ES-I3 (cell line): ENCODE measurements around the gene REPIN1.

Experiments
- H3K36me3 ChIP-seq: 2 replicates; pipeline ENCODE4 v1.6.1; 2013; ENCODE audit warnings: mild to moderate bottlenecking, low read length, control low read depth, moderate library complexity; ENCODE audit not compliant: insufficient read depth
- H3K4me1 ChIP-seq: 2 replicates; pipeline ENCODE4 v1.6.1; 2013; ENCODE audit warnings: mild to moderate bottlenecking, control low read depth, low read length; ENCODE audit not compliant: insufficient read depth
- H3K9ac ChIP-seq: 2 replicates; pipeline ENCODE4 v1.6.1; 2013; ENCODE audit warnings: low read depth, mild to moderate bottlenecking, low read length, moderate library complexity
- H3K9me3 ChIP-seq: 2 replicates; pipeline ENCODE4 v1.6.1; 2013; ENCODE audit warnings: mild to moderate bottlenecking, low read length, moderate library complexity; ENCODE audit not compliant: control insufficient read depth, insufficient read depth

The REPIN1 gene

DNA sequence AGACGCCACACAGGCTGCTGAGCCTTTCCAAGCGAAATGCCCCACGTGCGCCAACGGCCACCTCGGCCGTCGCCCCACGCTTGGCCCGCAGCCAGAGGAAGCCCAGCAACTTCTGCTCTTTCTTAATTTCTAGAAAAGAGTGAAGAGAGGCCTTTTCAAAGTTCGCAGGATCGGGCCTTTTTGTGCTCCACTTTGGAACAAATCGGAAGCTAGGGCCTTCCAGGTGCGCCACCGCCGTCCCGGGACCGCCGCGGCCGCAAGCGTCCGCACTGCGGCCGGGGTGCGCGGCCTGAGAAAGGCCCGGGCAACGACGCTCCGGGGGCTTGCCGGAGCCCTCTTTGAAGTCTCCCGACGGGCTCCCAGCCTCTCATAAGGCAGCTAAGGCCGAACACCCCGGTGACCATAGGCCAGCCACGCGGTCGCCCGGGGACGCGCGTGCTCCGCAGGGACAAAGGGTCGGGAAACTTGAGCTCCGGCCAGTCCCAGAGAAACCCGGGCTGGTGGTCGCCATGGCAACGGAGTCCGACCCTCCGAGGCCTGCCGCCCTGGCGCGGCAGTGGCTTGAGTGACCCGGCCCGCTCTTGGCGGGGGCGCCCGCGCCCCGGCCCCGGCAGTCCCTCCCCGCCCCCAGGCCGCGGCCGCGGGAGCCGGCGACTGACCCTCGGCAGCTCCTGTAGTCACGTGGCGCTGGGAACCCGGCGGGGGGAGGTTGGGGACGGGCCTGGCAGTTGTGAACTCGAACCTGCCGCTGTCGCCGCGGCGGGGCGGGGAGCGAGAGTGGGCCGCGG lies at the start of gene REPIN1:
REPIN1 (plus strand) TSS at position 727 of the 788 bp plus-strand sequence. CDS start 890 bp downstream, outside the sequence.
- H3K4me1 ChIP-seq: peaks cover 19% of the 10 kb centered on the region
- peak within 1 kb of the TSS; percentile 67 for H3K9ac ChIP-seq
- H3K36me3 ChIP-seq: peaks cover 7% of the 10 kb centered on the region; the same call in 1 of the 2 replicates
- no peaks in the 10 kb centered on the region for H3K9me3 ChIP-seq

DNA sequence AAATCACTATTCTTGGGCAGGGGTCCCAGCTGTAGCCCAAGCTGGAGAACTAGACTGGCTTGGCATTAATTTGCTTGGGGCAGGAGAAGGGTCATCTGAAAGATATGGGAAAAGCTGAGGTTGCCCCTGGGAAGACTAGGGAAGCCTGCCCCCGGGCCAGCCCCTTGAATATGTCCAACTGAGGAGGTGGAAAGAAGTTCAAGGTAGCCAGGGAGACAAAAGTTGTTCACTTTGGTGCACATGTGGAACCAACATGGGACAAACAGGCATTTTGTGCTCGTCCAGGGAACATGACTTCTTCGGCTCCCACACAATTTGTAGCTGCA lies 46.9 kb upstream of the REPIN1 start:
- H3K4me1 ChIP-seq: 0 out of 2 replicates have a peak, but pooled peaks cover 11% of the 10 kb centered on the region
- no peaks in the 10 kb centered on the region; the same call in 1 of the 2 replicates for H3K9me3 ChIP-seq
- 0 out of 2 replicates have a peak, but pooled peaks cover 2% of the 10 kb centered on the region for H3K36me3 ChIP-seq
- H3K9ac ChIP-seq: no peak overlapping the region; the same call in 1 of the 2 replicates

DNA sequence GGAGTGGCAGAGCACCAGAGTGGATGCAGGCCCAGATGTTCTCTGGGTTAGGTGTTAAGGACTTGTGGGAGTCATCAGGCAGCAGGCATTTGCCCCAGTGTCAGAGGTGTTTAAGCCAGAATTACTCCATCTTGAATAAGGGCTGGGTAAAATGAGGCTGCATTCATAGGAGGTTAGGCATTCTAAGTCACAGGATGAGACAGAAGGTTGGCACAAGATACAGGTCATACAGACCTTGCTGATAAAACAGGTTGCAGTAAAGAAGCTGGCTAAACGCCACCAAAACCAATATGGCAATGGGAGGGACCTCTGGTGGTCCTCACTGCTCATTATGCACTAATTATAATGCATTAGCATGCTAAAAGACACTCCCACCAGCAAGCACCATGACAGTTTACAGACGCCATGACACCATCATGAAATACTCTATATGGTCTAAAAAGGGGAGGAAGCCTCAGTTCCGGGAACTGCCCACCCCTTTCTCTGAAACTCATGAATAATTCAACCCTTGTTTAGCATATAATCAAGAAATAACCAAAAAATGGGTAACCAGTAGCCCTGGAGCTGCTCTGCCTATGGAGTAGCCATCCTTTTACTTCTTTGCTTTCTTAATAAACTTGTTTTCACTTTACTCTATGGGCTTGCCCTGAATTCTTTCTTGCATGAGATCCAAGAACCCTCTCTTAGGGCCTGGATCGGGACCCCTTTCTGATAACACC lies 46.3 kb upstream of the REPIN1 start:
- Histone ChIP-seq H3K9me3 (no peaks in the 10 kb centered on the region; the same call in 1 of the 2 replicates), H3K9ac (peak overlapping the region; percentile 71; the same call in 1 of the 2 replicates), H3K36me3 (peaks cover 8% of the 10 kb centered on the region; the same call in 1 of the 2 replicates), H3K4me1 (0 out of 2 replicates have a peak, but pooled peaks cover 11% of the 10 kb centered on the region)

DNA sequence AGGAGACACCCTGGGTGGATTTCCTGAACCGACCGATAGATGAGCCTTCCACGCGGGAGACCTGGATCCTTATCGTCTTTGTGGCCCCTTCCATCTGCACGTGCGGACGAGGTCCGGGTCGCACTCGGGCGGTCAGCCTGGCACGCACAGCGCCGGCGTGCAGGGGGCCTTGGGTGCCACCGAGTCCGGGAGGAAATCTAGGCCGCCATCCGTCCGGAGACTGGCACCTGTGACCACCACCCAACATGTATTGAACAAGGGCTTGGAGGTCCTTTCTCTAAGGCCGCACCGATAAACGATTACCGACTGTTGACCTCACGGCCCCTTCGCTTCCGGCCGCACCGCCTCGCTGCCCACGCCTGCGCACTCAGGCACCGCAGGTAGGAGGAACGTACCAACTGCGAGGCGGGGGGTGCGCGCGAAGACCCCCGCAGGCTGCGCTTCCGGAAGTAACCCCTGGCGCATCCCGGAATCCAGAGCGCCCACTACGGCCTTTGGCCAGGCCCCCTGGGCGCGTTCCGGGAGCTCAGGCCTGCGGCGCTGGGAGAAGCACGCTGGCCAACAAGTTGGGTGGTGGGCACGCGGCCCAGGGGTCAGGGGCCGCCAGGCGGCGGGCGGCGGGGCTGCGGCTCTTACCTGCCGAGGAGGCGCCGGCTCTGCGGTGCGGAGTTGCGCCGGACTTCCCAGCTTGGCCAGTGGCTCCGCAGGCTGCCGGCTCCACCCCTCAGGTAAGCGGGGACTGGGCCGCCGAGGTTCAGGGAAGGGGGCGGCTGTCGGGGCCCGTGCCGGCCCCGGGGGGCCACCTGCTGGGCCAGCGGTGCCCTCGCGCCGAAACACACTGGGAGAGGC lies 45.6 kb upstream of the REPIN1 start, which contains the start of the genes ACTR3C and LRRC61:
ACTR3C (minus strand) TSS at position 713 of the 849 bp plus-strand sequence. CDS start 28,249 bp downstream, outside the sequence.
LRRC61 (plus strand) TSS at position 523 of the 849 bp plus-strand sequence. CDS start 13,507 bp downstream, outside the sequence.
- peak within 1 kb of the TSS; percentile 71 for H3K9ac ChIP-seq
- 0 out of 2 replicates have a peak, but pooled peaks cover 11% of the 10 kb centered on the region for H3K4me1 ChIP-seq
- H3K9me3 ChIP-seq: no peaks in the 10 kb centered on the region; the same call in 1 of the 2 replicates
- H3K36me3 ChIP-seq: peaks cover 10% of the 10 kb centered on the region; the same call in 1 of the 2 replicates

DNA sequence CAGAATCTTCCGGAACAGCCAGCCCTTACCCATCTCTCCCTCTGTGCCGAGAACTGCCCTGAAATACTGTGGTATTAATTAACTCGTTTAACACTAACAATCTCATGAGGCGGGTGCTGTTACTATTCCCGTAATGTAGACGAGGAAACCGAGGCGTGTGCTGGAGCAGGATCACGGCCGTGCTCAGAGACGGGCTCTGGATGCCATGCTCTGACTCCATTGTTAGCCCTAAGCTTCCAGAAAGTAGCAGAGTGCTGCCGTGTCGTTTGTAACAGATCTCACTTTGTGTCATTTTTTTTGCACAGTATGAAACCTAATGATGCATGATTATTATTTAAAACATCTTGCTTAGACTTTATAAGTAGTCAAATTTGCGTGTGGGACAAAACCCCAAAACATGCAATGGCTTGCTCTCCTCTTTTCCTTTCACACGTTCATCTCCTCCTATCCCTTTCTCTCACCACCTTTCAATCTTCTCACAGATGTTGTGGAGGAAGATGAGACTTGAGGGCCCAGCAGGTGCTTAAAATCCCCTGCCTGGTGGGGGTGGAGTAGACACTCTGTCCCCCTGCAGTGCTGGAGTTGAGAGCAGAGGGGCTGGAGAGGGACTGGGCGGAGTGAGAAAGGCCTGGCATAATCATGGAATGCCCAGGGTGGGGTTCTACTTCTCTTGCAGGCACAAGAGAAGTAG lies 44.8 kb upstream of the REPIN1 start:
- Histone ChIP-seq H3K9me3 (no peaks in the 10 kb centered on the region; the same call in 1 of the 2 replicates), H3K36me3 (peaks cover 10% of the 10 kb centered on the region; the same call in 1 of the 2 replicates), H3K9ac (peak overlapping the region; percentile 71), H3K4me1 (0 out of 2 replicates have a peak, but pooled peaks cover 14% of the 10 kb centered on the region)

DNA sequence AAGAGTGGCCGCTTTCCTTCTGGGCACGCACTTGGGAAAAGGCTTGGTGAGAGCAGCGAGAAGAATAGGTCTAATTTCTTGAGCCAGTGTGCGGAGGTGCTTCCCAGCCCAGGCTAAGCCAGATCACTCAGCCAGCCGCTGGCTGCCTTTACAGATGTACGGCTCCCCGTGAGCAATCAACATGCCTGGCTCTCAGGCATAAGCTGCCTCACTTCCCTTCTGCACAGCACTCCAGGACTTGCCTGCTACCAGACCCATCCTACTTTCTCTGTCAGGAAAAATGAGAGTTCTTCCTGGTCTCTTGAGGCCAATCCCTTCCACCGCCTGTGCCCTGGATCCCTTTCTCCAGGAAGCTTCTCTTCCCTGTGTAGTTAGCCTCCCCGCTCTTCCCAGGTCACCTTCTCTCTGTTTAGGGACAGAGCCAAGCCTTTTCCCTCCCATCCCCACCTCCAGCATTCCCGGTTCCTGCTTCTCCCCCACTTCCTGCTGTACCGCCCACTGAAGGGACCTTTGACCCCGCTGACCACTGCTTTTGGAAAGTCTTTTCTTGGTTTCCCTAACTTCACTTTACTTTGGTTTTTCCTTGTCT lies 44.2 kb upstream of the REPIN1 start:
- peaks cover 10% of the 10 kb centered on the region; the same call in 1 of the 2 replicates for H3K36me3 ChIP-seq

DNA sequence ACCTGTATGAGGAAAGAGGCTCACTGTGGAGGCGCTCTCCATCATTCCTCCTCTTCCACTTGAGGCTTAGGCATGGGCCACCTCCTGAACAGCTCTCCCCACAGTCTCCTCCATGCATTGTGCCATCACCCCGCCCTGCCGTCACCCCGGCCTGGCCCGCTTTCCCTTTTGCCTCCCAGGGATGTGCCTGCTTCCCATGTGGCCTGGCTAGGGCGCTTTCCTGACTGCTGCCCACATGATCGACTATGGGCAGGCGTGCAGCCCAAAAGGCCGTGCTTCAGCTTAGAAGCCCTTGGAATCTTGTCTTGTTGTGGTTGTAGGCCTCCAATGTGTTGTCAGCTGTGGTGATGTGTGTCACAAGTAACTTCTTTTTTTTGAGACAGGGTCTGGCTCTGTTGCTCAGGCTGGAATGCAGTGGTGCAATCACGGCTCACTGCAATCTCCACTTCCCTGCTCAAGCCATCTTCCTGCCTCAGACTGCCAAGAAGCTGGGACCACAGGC lies 43.5 kb upstream of the REPIN1 start:
- Histone ChIP-seq H3K36me3 (peaks cover 15% of the 10 kb centered on the region; the same call in 1 of the 2 replicates), H3K9me3 (no peaks in the 10 kb centered on the region; the same call in 1 of the 2 replicates), H3K4me1 (peaks cover 26% of the 10 kb centered on the region; the same call in 1 of the 2 replicates), H3K9ac (no peak overlapping the region)

More for the DNA sequence above, 44.2 kb upstream of the REPIN1 start:
- H3K9ac ChIP-seq: peak overlapping the region; percentile 71; the same call in 1 of the 2 replicates
- no peaks in the 10 kb centered on the region; the same call in 1 of the 2 replicates for H3K9me3 ChIP-seq
- H3K4me1 ChIP-seq: peaks cover 20% of the 10 kb centered on the region; the same call in 1 of the 2 replicates

DNA sequence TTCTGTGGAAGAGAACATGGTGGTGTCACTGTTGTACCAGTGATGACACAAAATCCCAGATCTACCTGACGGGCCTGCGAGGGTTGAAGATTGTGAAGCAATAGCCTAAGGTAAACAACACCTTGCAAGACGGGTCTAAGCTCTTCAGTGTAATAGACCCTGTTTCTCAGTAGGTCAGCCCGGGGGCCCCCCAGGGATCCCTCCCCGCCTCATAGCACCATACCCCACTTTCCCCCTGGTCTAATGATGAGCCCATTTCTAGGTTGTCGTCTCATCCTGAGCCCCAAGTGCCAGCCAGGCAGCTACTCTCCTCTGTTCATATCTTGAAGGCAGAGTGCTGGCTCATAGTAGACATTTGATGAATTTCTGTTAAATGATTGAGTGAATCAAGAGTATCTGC lies 42.7 kb upstream of the REPIN1 start:
- Histone ChIP-seq H3K9ac (no peak overlapping the region), H3K4me1 (peaks cover 24% of the 10 kb centered on the region; the same call in 1 of the 2 replicates), H3K9me3 (no peaks in the 10 kb centered on the region; the same call in 1 of the 2 replicates), H3K36me3 (peaks cover 15% of the 10 kb centered on the region; the same call in 1 of the 2 replicates)

DNA sequence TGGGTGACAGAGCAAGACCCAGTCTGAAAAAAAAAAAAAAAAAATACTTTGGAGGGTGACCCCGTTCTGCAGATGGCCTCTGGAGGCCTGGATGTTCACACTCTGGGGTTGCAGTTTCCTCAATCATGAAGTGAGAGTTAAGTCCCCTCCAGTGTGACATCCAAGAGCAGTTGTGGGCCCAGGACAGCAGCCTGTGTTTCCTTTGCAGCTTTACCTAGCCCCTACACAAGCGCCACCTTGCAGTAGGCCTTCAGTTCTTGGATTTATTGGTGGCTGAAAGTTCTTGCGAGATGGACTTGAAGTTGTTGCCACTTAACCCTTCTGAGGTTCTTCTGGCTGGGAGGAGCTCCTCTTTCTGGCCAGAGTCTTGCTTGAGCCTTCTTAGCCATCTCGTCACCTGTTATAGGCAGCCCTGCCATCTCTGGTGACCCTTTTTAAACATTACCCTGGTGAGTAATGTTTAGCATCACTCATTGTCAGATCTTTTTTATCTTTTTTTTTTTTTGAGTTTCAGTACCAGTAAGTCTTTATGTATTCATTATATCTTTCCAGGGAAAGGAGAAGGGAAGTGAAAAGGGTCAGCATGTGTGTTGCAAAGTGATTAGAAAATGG lies 41.9 kb upstream of the REPIN1 start:
- peaks cover 15% of the 10 kb centered on the region; the same call in 1 of the 2 replicates for H3K36me3 ChIP-seq

DNA sequence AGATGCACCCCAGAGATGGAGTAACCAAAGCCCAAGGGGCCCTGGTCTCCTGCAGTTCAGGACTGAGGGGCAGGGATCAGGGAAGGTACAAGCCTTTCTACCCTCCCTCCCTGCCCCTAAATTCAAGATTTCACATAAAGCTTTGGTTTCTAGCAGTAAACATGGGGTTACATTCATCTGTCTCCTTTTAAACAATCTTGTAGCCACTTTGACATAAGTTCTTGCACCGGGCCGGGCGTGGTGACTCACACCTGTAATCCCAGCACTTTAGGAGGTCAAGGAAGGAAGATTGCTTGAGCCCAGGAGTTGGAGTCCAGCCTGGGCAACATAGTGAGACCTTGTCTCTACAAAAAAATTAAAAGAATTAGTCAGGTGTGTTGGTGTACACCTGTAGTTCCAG lies 41.3 kb upstream of the REPIN1 start:
- Histone ChIP-seq H3K9ac (no peak overlapping the region), H3K36me3 (peaks cover 15% of the 10 kb centered on the region; the same call in 1 of the 2 replicates), H3K4me1 (peaks cover 19% of the 10 kb centered on the region; the same call in 1 of the 2 replicates), H3K9me3 (no peaks in the 10 kb centered on the region)

More for the DNA sequence above, 41.9 kb upstream of the REPIN1 start:
- Histone ChIP-seq H3K9ac (no peak overlapping the region), H3K4me1 (peaks cover 21% of the 10 kb centered on the region; the same call in 1 of the 2 replicates), H3K9me3 (no peaks in the 10 kb centered on the region; the same call in 1 of the 2 replicates)

DNA sequence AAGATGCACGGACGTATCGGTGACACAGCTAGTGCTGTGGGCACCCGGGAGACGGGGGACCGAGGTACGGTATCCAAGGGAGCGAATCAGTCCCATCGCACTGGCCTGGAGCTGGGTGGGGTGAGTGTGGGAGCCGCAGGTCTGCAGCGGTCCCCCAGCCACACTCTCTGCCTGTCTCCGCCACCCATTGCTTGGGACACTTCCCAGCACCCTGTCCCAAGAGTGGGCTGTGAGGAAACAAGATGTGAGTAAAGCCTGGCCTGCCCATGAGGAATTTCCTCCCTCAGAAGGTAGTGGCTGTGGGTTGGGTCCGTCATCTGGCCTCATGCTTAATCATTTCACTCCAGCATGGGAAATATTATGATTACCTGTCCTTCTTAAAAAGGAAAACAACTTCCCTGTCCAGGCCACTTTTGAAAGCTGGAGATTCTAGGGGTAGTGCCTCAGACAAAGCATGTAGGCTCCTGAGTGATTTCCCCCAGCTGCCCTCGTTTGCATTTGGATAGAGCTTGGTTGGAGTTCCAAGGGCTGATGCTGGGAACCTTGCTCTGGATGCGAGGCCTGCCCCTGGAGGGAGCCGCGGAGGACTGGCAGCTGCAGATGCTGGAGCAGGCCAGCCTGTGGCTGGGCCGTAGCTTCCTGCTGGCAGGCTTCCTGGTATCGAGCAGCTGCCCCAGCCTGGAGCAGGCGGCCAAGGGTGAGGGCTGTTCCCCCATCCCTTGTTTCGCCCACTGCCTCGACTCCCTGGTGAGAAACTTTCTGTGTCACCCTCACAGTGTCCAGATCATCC lies 39.1 kb upstream of the REPIN1 start:
- Histone ChIP-seq H3K36me3 (peaks cover 15% of the 10 kb centered on the region; the same call in 1 of the 2 replicates), H3K4me1 (peaks cover 19% of the 10 kb centered on the region; the same call in 1 of the 2 replicates), H3K9ac (no peak overlapping the region), H3K9me3 (no peaks in the 10 kb centered on the region)
